CD4-positive, alpha-beta memory T cell (primary cell): ENCODE data around the gene ITM2C. TPM values are rescaled to one million over a fixed set of nuclear protein-coding genes. Genes with fewer than 3 reads are reported as not detected.

Source experiments
- CTCF ChIA-PET: fragments of 350-600 bp; sonication (Branson Sonifier 250); formaldehyde crosslinking; loops from one replicate; lab custom pipeline; 2021; ENCODE audit warnings: inconsistent platforms; ENCODE audit not compliant: partially characterized antibody; lab: Charles Lee
- POLR2A ChIA-PET: fragments of 350-600 bp; sonication (Branson Sonifier 250); formaldehyde crosslinking; loops from one replicate; lab custom pipeline; 2021; ENCODE audit not compliant: partially characterized antibody; lab: Charles Lee
- DNase-seq, 5 donors: peaks; one replicate each; pipeline versions ENCODE4 v3.0.0 to v3.0.0-alpha.2; 2020 to 2022; ENCODE audit warnings: mixed read lengths in 1 of 5
- H3K27ac ChIP-seq: one replicate; pipeline ENCODE4 v1.7.0; 2013; ENCODE audit warnings: low read depth, low read length
- H3K27me3 ChIP-seq: 2 replicates; pipeline ENCODE4 v1.7.0; 2013; ENCODE audit warnings: mild to moderate bottlenecking, low read length, moderate library complexity; ENCODE audit not compliant: insufficient read depth
- H3K36me3 ChIP-seq: 2 replicates; pipeline ENCODE4 v1.7.0; 2013; ENCODE audit warnings: mild to moderate bottlenecking, low read length, moderate library complexity; ENCODE audit not compliant: insufficient read depth
- H3K4me1 ChIP-seq: 2 replicates; pipeline ENCODE4 v1.7.0; 2013; ENCODE audit warnings: mild to moderate bottlenecking, low read length, moderate library complexity; ENCODE audit not compliant: insufficient read depth
- H3K4me3 ChIP-seq, 2 donors: one replicate each; pipeline ENCODE4 v1.7.0; 2013; ENCODE audit warnings: low read length in 2 of 2, mild to moderate bottlenecking in 1 of 2
- H3K9me3 ChIP-seq, 2 donors: one replicate each; pipeline ENCODE4 v1.7.0; 2013; ENCODE audit warnings: low read length in 2 of 2, control low read depth in 1 of 2; ENCODE audit not compliant: control insufficient read depth in 1 of 2
- H3K27ac Mint-ChIP-seq, 7 donors: one replicate each; pipeline ENCODE4 v1.8.0; 2020 to 2021; ENCODE audit warnings: mixed read lengths in 7 of 7, mild to moderate bottlenecking in 6 of 7, inconsistent platforms in 3 of 7, moderate library complexity in 3 of 7
- H3K27me3 Mint-ChIP-seq, 2 donors: one replicate each; pipeline ENCODE4 v1.8.0; 2020 to 2021; ENCODE audit warnings: mixed read lengths in 2 of 2
- H3K36me3 Mint-ChIP-seq, 2 donors: one replicate each; pipeline ENCODE4 v1.8.0; 2020 to 2021; ENCODE audit warnings: mixed read lengths in 2 of 2, inconsistent platforms in 1 of 2, mild to moderate bottlenecking in 1 of 2
- H3K4me1 Mint-ChIP-seq, 4 donors: one replicate each; pipeline ENCODE4 v1.8.0; 2020 to 2021; ENCODE audit warnings: mixed read lengths in 4 of 4, mild to moderate bottlenecking in 1 of 4
- H3K4me3 Mint-ChIP-seq, 8 donors: one replicate each; pipeline ENCODE4 v1.8.0; 2020 to 2021; ENCODE audit warnings: mixed read lengths in 8 of 8, mild to moderate bottlenecking in 7 of 8, moderate library complexity in 6 of 8, inconsistent platforms in 3 of 8
- H3K9me3 Mint-ChIP-seq, 8 donors: one replicate each; pipeline ENCODE4 v1.8.0; 2020 to 2021; ENCODE audit warnings: mixed read lengths in 8 of 8, mild to moderate bottlenecking in 5 of 8, inconsistent platforms in 3 of 8, moderate library complexity in 1 of 8
- intact Hi-C: fragments of 100-400 bp; cut with micrococcal nuclease; formaldehyde crosslinking; loops from one replicate; pipeline ENCODE4 v1.15.1; 2023
- polyA plus RNA-seq, 2 donors: library from polyadenylated mRNA; unstranded; fragments of 300-500 nt; fragmentation: Illumina TruSeq; gene quantifications; one replicate each; pipeline ENCODE4 v1.2.3, GENCODE V29; 2021
- total RNA-seq, 2 experiments: library from RNA; stranded (reverse); gene quantifications; one replicate each; pipeline ENCODE4 v1.2.3, GENCODE V29; 2021

The ITM2C gene
- total and polyA plus RNA-seq, 4 experiments from 2014 or later = 24.1 to 40.8 (median 28.4) TPM

GRCh38 chr2:230849633-230850357, 14.9 kb upstream of the ITM2C start:
- Histone ChIP-seq H3K36me3 (no peaks in the 10 kb centered on the region), H3K27me3 (no peaks in the 10 kb centered on the region), H3K4me3 (no peak overlapping the region), H3K4me1 (peaks cover 8% of the 10 kb centered on the region), H3K9me3 (no peaks in the 10 kb centered on the region), H3K27ac (no peak overlapping the region)
- Mint-ChIP-seq H3K9me3 (no peaks in the 10 kb centered on the region), H3K27ac (peak overlapping the region in 1 of 7 donors; percentile 57), H3K36me3 (no peaks in the 10 kb centered on the region), H3K4me3 (peak overlapping the region in 1 of 8 donors; percentile 31), H3K27me3 (peaks cover 18 to 26% of the 10 kb centered on the region in 2 donors), H3K4me1 (peaks cover 5 to 10% (median 7%) of the 10 kb centered on the region in 4 donors)
- DNase-seq = peak; percentile 58 to 67 (median 63)
- intact Hi-C loops = loop anchor here (2.0 kb wide), 1 partner anchor 15 kb away; the partner anchor contains the start of gene ITM2C
- ChIA-PET POLR2A (interaction anchor here (0.6 to 1.1 kb wide), 2 partner anchors 26 to 677 kb away, joined by 3 read pairs; no protein-coding TSS in a partner anchor), CTCF (interaction anchor here (0.8 to 8.6 kb wide), 20 partner anchors 12 to 203 kb away, joined by 3 to 80 read pairs (median 4); no protein-coding TSS in a partner anchor)

DNA sequence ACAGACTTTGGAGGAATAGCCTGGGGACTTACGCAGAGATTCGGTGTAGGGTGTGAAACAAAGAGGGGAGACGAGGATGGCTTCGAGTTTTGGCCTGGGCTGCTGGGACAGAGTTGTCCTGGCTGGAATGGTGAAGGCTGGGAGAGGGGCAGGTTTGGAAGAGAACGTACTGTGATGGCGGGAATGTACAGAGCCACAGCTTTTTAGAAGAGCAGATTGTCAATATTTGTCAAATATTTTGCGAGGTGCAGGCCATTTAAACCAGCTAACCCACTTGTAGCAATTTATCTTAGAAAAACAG, 14.4 kb upstream of the ITM2C start:
- H3K4me1 ChIP-seq = peaks cover 8% of the 10 kb centered on the region
- H3K27me3 Mint-ChIP-seq = peaks cover 17 to 26% of the 10 kb centered on the region in 2 donors
- no peak overlapping the region for H3K4me3 ChIP-seq
- intact Hi-C loops = no loop called here
- no peaks in the 10 kb centered on the region for H3K36me3 Mint-ChIP-seq
- ChIA-PET POLR2A (interaction anchor here (0.6 to 1.1 kb wide), 2 partner anchors 26 to 677 kb away, joined by 3 read pairs; no protein-coding TSS in a partner anchor), CTCF (interaction anchor here (0.8 to 8.6 kb wide), 8 partner anchors 10 to 136 kb away, joined by 3 to 80 read pairs (median 4); no protein-coding TSS in a partner anchor)
- peaks cover 5 to 10% (median 7%) of the 10 kb centered on the region in 4 donors for H3K4me1 Mint-ChIP-seq
- H3K27ac ChIP-seq = no peak overlapping the region
- H3K27me3 ChIP-seq = no peaks in the 10 kb centered on the region
- H3K9me3 Mint-ChIP-seq = no peaks in the 10 kb centered on the region
- H3K27ac Mint-ChIP-seq = peak overlapping the region in 1 of 7 donors; percentile 57
- no peak overlapping the region for H3K4me3 Mint-ChIP-seq
- no peaks in the 10 kb centered on the region for H3K36me3 ChIP-seq
- no peaks in the 10 kb centered on the region for H3K9me3 ChIP-seq
- DNase-seq = no peak

DNA sequence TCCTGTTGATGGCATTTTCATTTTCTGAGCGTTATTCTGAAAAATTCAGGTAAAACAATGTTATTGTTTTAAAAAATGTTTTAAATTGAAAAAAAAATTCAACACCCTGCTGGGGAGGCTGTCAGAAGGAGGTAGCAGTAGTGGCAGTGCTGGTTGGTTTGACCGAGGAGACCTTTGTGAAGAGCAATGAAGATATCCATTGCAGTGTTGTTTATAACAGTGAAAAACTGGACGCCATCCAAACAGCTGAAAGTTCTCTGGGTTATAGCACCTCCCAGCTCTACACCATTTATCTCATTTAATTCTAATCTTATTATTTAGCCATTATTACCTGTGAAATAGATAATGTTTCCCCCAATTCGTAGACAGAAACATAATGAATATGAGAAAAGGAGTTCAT, 12.6 kb upstream of the ITM2C start:
- Mint-ChIP-seq H3K4me1 (peaks cover 5 to 10% (median 7%) of the 10 kb centered on the region in 4 donors), H3K4me3 (no peak overlapping the region), H3K27me3 (peaks cover 20 to 24% of the 10 kb centered on the region in 2 donors), H3K9me3 (no peaks in the 10 kb centered on the region), H3K27ac (no peak overlapping the region), H3K36me3 (no peaks in the 10 kb centered on the region)
- H3K4me3 ChIP-seq = no peak overlapping the region
- H3K27ac ChIP-seq = no peak overlapping the region
- intact Hi-C loops = no loop called here
- H3K4me1 ChIP-seq = peaks cover 8% of the 10 kb centered on the region
- ChIA-PET POLR2A (interaction anchor here (0.9 kb wide), 1 partner anchor 135 kb away, joined by 4 read pairs; no protein-coding TSS in a partner anchor), CTCF (interaction anchor here (1.0 to 8.6 kb wide), 5 partner anchors 9 to 133 kb away, joined by 3 to 80 read pairs (median 7); no protein-coding TSS in a partner anchor)
- H3K36me3 ChIP-seq = no peaks in the 10 kb centered on the region
- DNase-seq = no peak
- peaks cover 4% of the 10 kb centered on the region for H3K27me3 ChIP-seq
- H3K9me3 ChIP-seq = no peaks in the 10 kb centered on the region

- Mint-ChIP-seq H3K27me3 (peaks cover 6 to 15% of the 10 kb centered on the region in 2 donors), H3K27ac (peak overlapping the region in 3 of 7 donors; percentile 1 to 75 (median 5)), H3K4me1 (peaks cover 13 to 55% (median 27%) of the 10 kb centered on the region in 4 donors), H3K4me3 (peak overlapping the region in 4 of 8 donors; percentile 8 to 78 (median 35)), H3K36me3 (peaks cover 0 to 3% of the 10 kb centered on the region in 2 donors), H3K9me3 (peaks cover 0 to 2% (median 0%) of the 10 kb centered on the region in 8 donors)
- ChIA-PET CTCF (interaction anchor here (1.2 to 2.4 kb wide), 3 partner anchors 11 to 21 kb away, joined by 3 to 10 read pairs (median 4); no protein-coding TSS in a partner anchor), POLR2A (interaction anchor here (0.8 to 1.2 kb wide), 3 partner anchors 8 to 10 kb away, joined by 3 read pairs; no protein-coding TSS in a partner anchor)
- intact Hi-C loops = loop anchor here (10.0 kb wide), 1 partner anchor 113 kb away; no protein-coding TSS in a partner anchor
- Histone ChIP-seq H3K36me3 (no peaks in the 10 kb centered on the region), H3K4me3 (no peak overlapping the region), H3K9me3 (no peaks in the 10 kb centered on the region), H3K27me3 (peaks cover 4% of the 10 kb centered on the region), H3K27ac (no peak overlapping the region), H3K4me1 (peaks cover 32% of the 10 kb centered on the region)
- DNase-seq = no peak
Measured at GRCh38 chr2:230861552-230862255, 3.0 kb upstream of the ITM2C start.

DNA sequence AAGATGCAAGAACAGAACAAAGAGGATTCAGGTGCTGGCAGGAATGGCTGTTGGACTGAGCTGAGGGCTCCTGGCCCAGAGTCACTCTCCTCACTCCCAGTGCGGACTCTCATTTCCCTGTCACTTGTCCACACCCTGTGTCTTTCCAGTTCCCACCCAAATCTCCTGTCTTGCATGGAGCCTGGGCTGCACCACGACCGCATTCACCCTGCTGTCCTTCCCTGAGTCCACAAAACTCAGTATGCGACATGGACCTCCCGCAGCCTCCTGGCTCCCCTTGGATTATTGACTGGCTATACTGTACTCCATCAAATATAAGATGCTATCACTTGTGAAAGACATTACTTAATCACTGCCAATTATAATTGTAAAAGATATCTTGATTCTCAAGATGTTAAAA, 2.5 kb upstream of the ITM2C start:
- no peaks in the 10 kb centered on the region for H3K36me3 ChIP-seq
- Mint-ChIP-seq H3K27me3 (peaks cover 6 to 13% of the 10 kb centered on the region in 2 donors), H3K9me3 (peaks cover 0 to 2% (median 0%) of the 10 kb centered on the region in 8 donors), H3K4me3 (peak overlapping the region in 2 of 8 donors; percentile 21 to 38), H3K27ac (peak overlapping the region in 1 of 7 donors; percentile 8), H3K4me1 (peaks cover 19 to 60% (median 32%) of the 10 kb centered on the region in 4 donors), H3K36me3 (peaks cover 0 to 4% of the 10 kb centered on the region in 2 donors)
- H3K4me1 ChIP-seq = peaks cover 38% of the 10 kb centered on the region
- intact Hi-C loops = loop anchor here (10.0 kb wide), 1 partner anchor 113 kb away; no protein-coding TSS in a partner anchor
- DNase-seq = no peak
- POLR2A ChIA-PET = interaction anchor here (1.0 kb wide), 1 partner anchor 10 kb away, joined by 3 read pairs; no protein-coding TSS in a partner anchor
- CTCF ChIA-PET = interaction anchor here (1.6 to 2.4 kb wide), 2 partner anchors 11 to 14 kb away, joined by 5 to 10 read pairs; no protein-coding TSS in a partner anchor
- H3K27me3 ChIP-seq = peaks cover 3% of the 10 kb centered on the region
- H3K4me3 ChIP-seq = no peak overlapping the region
- no peak overlapping the region for H3K27ac ChIP-seq
- no peaks in the 10 kb centered on the region for H3K9me3 ChIP-seq

- H3K4me1 Mint-ChIP-seq = peaks cover 19 to 62% (median 35%) of the 10 kb centered on the region in 4 donors
- DNase-seq = no peak
- Histone ChIP-seq H3K9me3 (no peaks in the 10 kb centered on the region), H3K36me3 (no peaks in the 10 kb centered on the region), H3K27ac (no peak overlapping the region), H3K4me3 (no peak overlapping the region), H3K4me1 (peaks cover 39% of the 10 kb centered on the region), H3K27me3 (no peaks in the 10 kb centered on the region)
- H3K27ac Mint-ChIP-seq = peak overlapping the region in 2 of 7 donors; percentile 8 to 46
- intact Hi-C loops = loop anchor here (10.0 kb wide), 1 partner anchor 112 kb away; no protein-coding TSS in a partner anchor
- peaks cover 0 to 4% of the 10 kb centered on the region in 2 donors for H3K36me3 Mint-ChIP-seq
- ChIA-PET POLR2A (no interaction called here), CTCF (interaction anchor here (1.6 kb wide), 1 partner anchor 14 kb away, joined by 5 read pairs; no protein-coding TSS in a partner anchor)
- peaks cover 1 to 6% of the 10 kb centered on the region in 2 donors for H3K27me3 Mint-ChIP-seq
- H3K4me3 Mint-ChIP-seq = peak overlapping the region in 6 of 8 donors; percentile 59 to 97 (median 93)
- peaks cover 0 to 2% (median 0%) of the 10 kb centered on the region in 8 donors for H3K9me3 Mint-ChIP-seq
Measured at GRCh38 chr2:230863031-230863430, 1.7 kb upstream of the ITM2C start.
